ENCODE data around the gene CXorf49. TPM values are rescaled to one million over a fixed set of nuclear protein-coding genes. Genes with fewer than 3 reads are reported as not detected.
"Not testable (repeated sequence)": the region's sequence is repeated elsewhere in the genome, so short reads cannot be mapped to it uniquely, and the experiment has no call there.

Gene CXorf49
- total RNA-seq = not detected in 2 replicates
- not detected in 2 replicates for polyA plus RNA-seq
- polyA plus RNA-seq (2012) = not detected in 2 replicates
- polyA minus RNA-seq (ENCODE audit: low replicate concordance) = not detected in 2 replicates

GRCh38 chrX:71718185-71718584 lies at the start of gene CXorf49:
TSS of gene CXorf49 (minus strand) at chrX:71718285. CDS start at chrX:71718151, 134 bp downstream.
- H3K4me1 ChIP-seq (ENCODE audit: control insufficient read depth, extremely low read depth, insufficient read depth, low read length); H3K9ac ChIP-seq (ENCODE audit: insufficient read depth, low read length); H2AFZ ChIP-seq (ENCODE audit: low read length); H3K36me3 ChIP-seq (ENCODE audit: control insufficient read depth, insufficient read depth, low read length); H3K27ac ChIP-seq (ENCODE audit: insufficient read depth, low read length); H3K9me3 ChIP-seq (ENCODE audit: control insufficient read depth, insufficient read depth, low read depth, low read length); H4K20me1 ChIP-seq (ENCODE audit: control insufficient read depth, extremely low read depth, insufficient read depth, low read length); DNase-seq (ENCODE audit: low read depth in 2 of 2); H3K4me2 ChIP-seq (ENCODE audit: extremely low read depth, insufficient read depth, low read length); H3K79me2 ChIP-seq (ENCODE audit: control insufficient read depth, insufficient read depth, low read length); H3K4me3 ChIP-seq (replicated peaks in 1 of 4; ENCODE audit: control extremely low read depth in 1 of 4, insufficient read depth in 1 of 4, low read depth in 3 of 4, low read length in 4 of 4); H3K27me3 ChIP-seq (ENCODE audit: control insufficient read depth, insufficient read depth, low read length): not testable (repeated sequence)

- not testable (repeated sequence) for H2AFZ ChIP-seq (ENCODE audit: low read length); H3K9me3 ChIP-seq (ENCODE audit: control insufficient read depth, insufficient read depth, low read depth, low read length); H3K36me3 ChIP-seq (ENCODE audit: control insufficient read depth, insufficient read depth, low read length); H3K27me3 ChIP-seq (ENCODE audit: control insufficient read depth, insufficient read depth, low read length); DNase-seq (ENCODE audit: low read depth in 2 of 2); H4K20me1 ChIP-seq (ENCODE audit: control insufficient read depth, extremely low read depth, insufficient read depth, low read length); H3K4me1 ChIP-seq (ENCODE audit: control insufficient read depth, extremely low read depth, insufficient read depth, low read length); H3K4me3 ChIP-seq (replicated peaks in 1 of 4; ENCODE audit: control extremely low read depth in 1 of 4, insufficient read depth in 1 of 4, low read depth in 3 of 4, low read length in 4 of 4); H3K79me2 ChIP-seq (ENCODE audit: control insufficient read depth, insufficient read depth, low read length); H3K4me2 ChIP-seq (ENCODE audit: extremely low read depth, insufficient read depth, low read length); H3K27ac ChIP-seq (ENCODE audit: insufficient read depth, low read length); H3K9ac ChIP-seq (ENCODE audit: insufficient read depth, low read length)
Observed at GRCh38 chrX:71767134-71767533, 49.0 kb upstream of the CXorf49 start.

GRCh38 chrX:71765613-71766012 lies 47.5 kb upstream of the CXorf49 start:
- not testable (repeated sequence) for H3K4me1 ChIP-seq (ENCODE audit: control insufficient read depth, extremely low read depth, insufficient read depth, low read length); H3K36me3 ChIP-seq (ENCODE audit: control insufficient read depth, insufficient read depth, low read length); H3K9ac ChIP-seq (ENCODE audit: insufficient read depth, low read length); H3K4me3 ChIP-seq (replicated peaks in 1 of 4; ENCODE audit: control extremely low read depth in 1 of 4, insufficient read depth in 1 of 4, low read depth in 3 of 4, low read length in 4 of 4); H3K4me2 ChIP-seq (ENCODE audit: extremely low read depth, insufficient read depth, low read length); H3K9me3 ChIP-seq (ENCODE audit: control insufficient read depth, insufficient read depth, low read depth, low read length); H4K20me1 ChIP-seq (ENCODE audit: control insufficient read depth, extremely low read depth, insufficient read depth, low read length); H3K27me3 ChIP-seq (ENCODE audit: control insufficient read depth, insufficient read depth, low read length); H3K79me2 ChIP-seq (ENCODE audit: control insufficient read depth, insufficient read depth, low read length); H2AFZ ChIP-seq (ENCODE audit: low read length); DNase-seq (ENCODE audit: low read depth in 2 of 2); H3K27ac ChIP-seq (ENCODE audit: insufficient read depth, low read length)

GRCh38 chrX:71764832-71765231 lies 46.7 kb upstream of the CXorf49 start:
- DNase-seq (ENCODE audit: low read depth in 2 of 2); H4K20me1 ChIP-seq (ENCODE audit: control insufficient read depth, extremely low read depth, insufficient read depth, low read length); H3K9ac ChIP-seq (ENCODE audit: insufficient read depth, low read length); H3K36me3 ChIP-seq (ENCODE audit: control insufficient read depth, insufficient read depth, low read length); H3K9me3 ChIP-seq (ENCODE audit: control insufficient read depth, insufficient read depth, low read depth, low read length); H2AFZ ChIP-seq (ENCODE audit: low read length); H3K27me3 ChIP-seq (ENCODE audit: control insufficient read depth, insufficient read depth, low read length); H3K79me2 ChIP-seq (ENCODE audit: control insufficient read depth, insufficient read depth, low read length); H3K27ac ChIP-seq (ENCODE audit: insufficient read depth, low read length); H3K4me1 ChIP-seq (ENCODE audit: control insufficient read depth, extremely low read depth, insufficient read depth, low read length); H3K4me3 ChIP-seq (replicated peaks in 1 of 4; ENCODE audit: control extremely low read depth in 1 of 4, insufficient read depth in 1 of 4, low read depth in 3 of 4, low read length in 4 of 4); H3K4me2 ChIP-seq (ENCODE audit: extremely low read depth, insufficient read depth, low read length): not testable (repeated sequence)

- not testable (repeated sequence) for H4K20me1 ChIP-seq (ENCODE audit: control insufficient read depth, extremely low read depth, insufficient read depth, low read length); H3K36me3 ChIP-seq (ENCODE audit: control insufficient read depth, insufficient read depth, low read length); DNase-seq (ENCODE audit: low read depth in 2 of 2); H2AFZ ChIP-seq (ENCODE audit: low read length); H3K9me3 ChIP-seq (ENCODE audit: control insufficient read depth, insufficient read depth, low read depth, low read length); H3K4me2 ChIP-seq (ENCODE audit: extremely low read depth, insufficient read depth, low read length); H3K27ac ChIP-seq (ENCODE audit: insufficient read depth, low read length); H3K27me3 ChIP-seq (ENCODE audit: control insufficient read depth, insufficient read depth, low read length); H3K9ac ChIP-seq (ENCODE audit: insufficient read depth, low read length); H3K4me3 ChIP-seq (replicated peaks in 1 of 4; ENCODE audit: control extremely low read depth in 1 of 4, insufficient read depth in 1 of 4, low read depth in 3 of 4, low read length in 4 of 4); H3K79me2 ChIP-seq (ENCODE audit: control insufficient read depth, insufficient read depth, low read length); H3K4me1 ChIP-seq (ENCODE audit: control insufficient read depth, extremely low read depth, insufficient read depth, low read length)
Observed at GRCh38 chrX:71763049-71763448, 45.0 kb upstream of the CXorf49 start, which contains the start of gene CXorf49B. TSS of gene CXorf49B (plus strand) at chrX:71763349. CDS start at chrX:71763424, 75 bp downstream.

GRCh38 chrX:71760688-71761281 lies 42.7 kb upstream of the CXorf49 start:
- H3K27ac ChIP-seq (ENCODE audit: insufficient read depth, low read length); DNase-seq (ENCODE audit: low read depth in 2 of 2); H3K79me2 ChIP-seq (ENCODE audit: control insufficient read depth, insufficient read depth, low read length); H2AFZ ChIP-seq (ENCODE audit: low read length); H3K4me3 ChIP-seq (replicated peaks in 1 of 4; ENCODE audit: control extremely low read depth in 1 of 4, insufficient read depth in 1 of 4, low read depth in 3 of 4, low read length in 4 of 4); H3K4me2 ChIP-seq (ENCODE audit: extremely low read depth, insufficient read depth, low read length); H3K9ac ChIP-seq (ENCODE audit: insufficient read depth, low read length); H3K9me3 ChIP-seq (ENCODE audit: control insufficient read depth, insufficient read depth, low read depth, low read length); H3K36me3 ChIP-seq (ENCODE audit: control insufficient read depth, insufficient read depth, low read length); H3K4me1 ChIP-seq (ENCODE audit: control insufficient read depth, extremely low read depth, insufficient read depth, low read length); H4K20me1 ChIP-seq (ENCODE audit: control insufficient read depth, extremely low read depth, insufficient read depth, low read length); H3K27me3 ChIP-seq (ENCODE audit: control insufficient read depth, insufficient read depth, low read length): not testable (repeated sequence)

GRCh38 chrX:71720289-71720886 lies 2.3 kb upstream of the CXorf49 start:
- DNase-seq (ENCODE audit: low read depth in 2 of 2); H3K4me2 ChIP-seq (ENCODE audit: extremely low read depth, insufficient read depth, low read length): not testable (repeated sequence)

More at GRCh38 chrX:71720289-71720886, 2.3 kb upstream of the CXorf49 start:
- not testable (repeated sequence) for H3K79me2 ChIP-seq (ENCODE audit: control insufficient read depth, insufficient read depth, low read length); H3K27me3 ChIP-seq (ENCODE audit: control insufficient read depth, insufficient read depth, low read length); H2AFZ ChIP-seq (ENCODE audit: low read length); H3K4me3 ChIP-seq (replicated peaks in 1 of 4; ENCODE audit: control extremely low read depth in 1 of 4, insufficient read depth in 1 of 4, low read depth in 3 of 4, low read length in 4 of 4); H3K9me3 ChIP-seq (ENCODE audit: control insufficient read depth, insufficient read depth, low read depth, low read length); H4K20me1 ChIP-seq (ENCODE audit: control insufficient read depth, extremely low read depth, insufficient read depth, low read length); H3K9ac ChIP-seq (ENCODE audit: insufficient read depth, low read length); H3K4me1 ChIP-seq (ENCODE audit: control insufficient read depth, extremely low read depth, insufficient read depth, low read length); H3K36me3 ChIP-seq (ENCODE audit: control insufficient read depth, insufficient read depth, low read length); H3K27ac ChIP-seq (ENCODE audit: insufficient read depth, low read length)
